ENCODE measurements around the gene NLGN1.

The NLGN1 gene

GRCh38 chr3:173706630-173707029 is 309.1 kb downstream of the NLGN1 start:
- in situ Hi-C loops (cut with HindIII; ENCODE audit: low sequenced_read_pairs) = no loop called here

- in situ Hi-C loops (cut with HindIII; ENCODE audit: low sequenced_read_pairs) = no loop called here
Observed at GRCh38 chr3:173708191-173708590, 310.6 kb downstream of the NLGN1 start.

DNA sequence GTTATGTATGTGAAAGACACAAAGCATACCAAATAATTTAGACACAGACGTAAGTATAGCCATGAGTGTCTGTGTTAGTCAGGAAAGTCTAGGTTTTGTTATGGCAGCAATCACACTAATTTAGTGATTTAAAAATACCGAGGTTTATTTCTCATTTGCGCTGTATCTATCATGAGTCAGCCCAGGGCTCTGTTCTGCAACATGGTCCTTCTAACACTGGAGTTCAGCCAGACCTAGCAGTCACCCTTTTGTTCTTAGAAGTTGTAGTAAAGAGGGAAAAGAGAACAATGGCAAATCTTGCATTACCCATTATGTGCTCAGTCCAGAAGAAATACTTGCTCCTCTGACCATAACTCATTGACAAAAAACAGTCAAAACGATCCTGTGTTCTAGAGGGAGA is 311.5 kb downstream of the NLGN1 start:
- in situ Hi-C loops (cut with HindIII; ENCODE audit: low sequenced_read_pairs) = no loop called here

DNA sequence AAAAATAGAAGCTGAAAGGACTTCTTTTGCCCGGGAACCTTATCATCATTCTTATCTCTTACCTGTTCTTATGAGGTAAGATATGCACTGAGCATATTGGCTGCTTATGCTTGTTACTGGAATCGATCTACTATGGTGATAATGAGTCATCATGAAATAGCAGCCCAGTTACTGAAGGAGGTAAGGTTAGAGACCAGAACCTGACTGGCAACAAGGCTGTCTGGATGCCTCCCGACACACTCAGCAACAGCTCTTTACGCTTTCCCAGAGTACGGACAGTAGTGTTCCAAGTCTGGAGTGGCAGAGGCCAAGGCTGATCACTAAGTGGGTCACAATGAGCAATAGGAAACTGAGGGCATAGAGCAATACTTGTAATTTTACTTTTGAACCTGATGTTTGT is 314.1 kb downstream of the NLGN1 start:
- in situ Hi-C loops (cut with HindIII; ENCODE audit: low sequenced_read_pairs) = no loop called here

DNA sequence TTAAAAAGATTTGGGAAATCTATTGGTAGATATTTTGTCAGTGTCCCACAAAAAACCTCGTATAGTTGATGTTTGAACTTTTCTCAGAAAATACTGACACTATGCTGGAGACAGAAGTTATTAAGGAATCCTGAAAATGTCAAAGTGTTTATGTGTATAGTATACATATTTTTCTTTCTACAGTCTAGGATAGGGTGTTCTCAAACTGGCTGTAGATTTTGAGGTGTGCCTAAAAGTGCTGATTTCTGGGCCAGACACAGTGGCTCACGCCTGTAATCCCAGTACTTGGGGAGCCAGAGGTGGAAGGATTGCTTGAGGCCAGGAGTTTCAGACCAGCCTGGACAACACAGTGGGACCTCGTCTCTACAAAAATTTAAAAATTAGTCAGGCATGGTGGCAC is 322.0 kb downstream of the NLGN1 start:
- in situ Hi-C loops (cut with HindIII; ENCODE audit: low sequenced_read_pairs) = no loop called here

DNA sequence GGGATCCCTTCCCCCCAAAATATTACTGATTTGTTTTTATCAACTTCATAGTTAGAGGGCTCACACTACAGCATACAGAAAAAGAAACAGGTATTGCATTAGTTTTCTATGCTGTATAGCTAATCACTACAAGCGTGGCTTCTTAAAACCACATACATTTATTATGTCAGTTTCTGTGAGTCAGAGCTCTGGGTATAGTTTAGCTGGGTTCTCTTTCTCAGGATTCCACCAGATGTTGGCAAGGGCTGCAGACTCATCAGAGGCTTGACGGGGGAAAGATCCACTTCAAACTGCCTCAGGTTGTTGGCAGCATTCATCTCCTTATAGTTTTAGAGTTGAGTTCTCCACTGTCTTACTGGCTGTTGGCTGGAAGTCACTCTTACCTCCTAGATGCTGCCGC is 328.0 kb downstream of the NLGN1 start:
- in situ Hi-C loops (cut with HindIII; ENCODE audit: low sequenced_read_pairs) = no loop called here

GRCh38 chr3:173730391-173730790 is 332.8 kb downstream of the NLGN1 start:
- in situ Hi-C loops (cut with HindIII; ENCODE audit: low sequenced_read_pairs) = no loop called here

DNA sequence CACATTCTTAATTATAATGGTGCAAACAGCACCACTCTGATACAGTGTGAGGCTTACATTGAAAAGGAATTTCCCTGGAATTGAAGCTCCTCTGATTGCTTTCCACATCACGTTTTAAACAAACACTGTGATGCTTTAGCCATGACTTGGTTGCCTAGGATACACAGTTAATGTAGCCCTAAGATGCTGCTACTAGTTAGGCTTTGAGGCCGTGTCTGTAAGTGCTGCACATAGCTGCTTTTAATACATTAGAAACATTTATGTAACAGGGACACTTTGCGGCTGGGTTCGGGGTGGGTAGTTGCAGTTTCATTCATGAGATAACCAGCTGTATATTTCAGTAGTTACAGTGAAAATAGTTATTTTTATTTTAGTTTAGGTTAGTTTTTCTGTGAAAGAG is 334.7 kb downstream of the NLGN1 start:
- in situ Hi-C loops (cut with HindIII; ENCODE audit: low sequenced_read_pairs) = no loop called here

GRCh38 chr3:173733029-173733652 is 335.6 kb downstream of the NLGN1 start:
- in situ Hi-C loops (cut with HindIII; ENCODE audit: low sequenced_read_pairs) = no loop called here

DNA sequence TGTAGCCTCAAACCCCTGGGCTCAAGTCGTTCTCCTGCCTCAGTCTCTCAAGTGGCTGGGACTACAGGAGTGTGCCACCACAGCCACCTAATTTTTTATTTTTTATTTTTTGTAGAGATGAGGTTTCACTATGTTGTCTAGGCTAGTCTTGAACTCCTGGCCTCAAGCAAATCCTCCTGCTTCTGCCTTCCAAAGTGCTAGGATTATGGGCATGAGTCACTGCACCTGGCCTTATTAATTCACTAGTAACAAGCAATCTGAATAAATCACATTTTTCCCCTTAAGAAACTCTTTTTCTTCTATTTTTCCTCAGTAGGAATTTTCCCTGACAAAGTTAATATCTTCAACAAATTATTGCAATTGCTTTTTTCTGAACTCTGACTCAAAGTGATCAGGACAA is 336.9 kb downstream of the NLGN1 start:
- in situ Hi-C loops (cut with HindIII; ENCODE audit: low sequenced_read_pairs) = no loop called here

DNA sequence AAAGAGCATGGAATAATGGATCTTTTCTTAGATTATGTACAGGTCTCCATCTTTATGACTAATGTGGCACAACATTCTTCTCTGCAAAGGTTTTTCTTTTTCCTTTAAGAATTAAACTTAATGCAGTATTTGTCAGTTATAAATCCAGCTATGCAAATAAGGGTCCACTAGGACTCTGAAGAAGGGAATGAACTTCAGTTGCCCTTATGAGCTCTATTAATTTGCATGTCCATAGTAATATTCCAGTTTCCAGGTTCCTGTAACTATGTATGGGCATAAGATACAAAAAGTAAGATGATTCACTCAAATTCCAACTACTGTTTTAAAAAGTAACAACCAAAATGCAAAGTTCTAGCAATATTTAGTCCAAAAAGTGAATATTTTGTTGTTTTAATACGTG is 337.4 kb downstream of the NLGN1 start:
- in situ Hi-C loops (cut with HindIII; ENCODE audit: low sequenced_read_pairs) = no loop called here

DNA sequence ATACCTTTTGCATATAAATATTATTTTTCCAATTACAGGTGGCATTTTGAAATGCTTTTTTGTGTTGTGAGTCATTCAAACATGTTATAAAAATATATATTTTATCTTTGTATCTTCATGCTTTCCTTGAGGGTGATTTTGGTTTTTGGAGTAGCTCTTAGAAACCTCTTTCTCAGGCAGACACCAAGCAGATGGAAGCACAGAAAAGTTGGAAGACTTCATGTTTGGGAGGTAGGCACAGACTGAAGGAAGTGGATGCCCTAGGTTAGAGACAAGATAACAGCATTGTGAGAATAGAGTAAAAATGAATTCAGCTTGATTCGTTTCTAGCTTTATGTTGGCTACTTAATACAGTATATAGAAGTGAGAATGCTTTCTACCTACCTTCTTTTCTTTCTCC is 338.3 kb downstream of the NLGN1 start:
- in situ Hi-C loops (cut with HindIII; ENCODE audit: low sequenced_read_pairs) = no loop called here

DNA sequence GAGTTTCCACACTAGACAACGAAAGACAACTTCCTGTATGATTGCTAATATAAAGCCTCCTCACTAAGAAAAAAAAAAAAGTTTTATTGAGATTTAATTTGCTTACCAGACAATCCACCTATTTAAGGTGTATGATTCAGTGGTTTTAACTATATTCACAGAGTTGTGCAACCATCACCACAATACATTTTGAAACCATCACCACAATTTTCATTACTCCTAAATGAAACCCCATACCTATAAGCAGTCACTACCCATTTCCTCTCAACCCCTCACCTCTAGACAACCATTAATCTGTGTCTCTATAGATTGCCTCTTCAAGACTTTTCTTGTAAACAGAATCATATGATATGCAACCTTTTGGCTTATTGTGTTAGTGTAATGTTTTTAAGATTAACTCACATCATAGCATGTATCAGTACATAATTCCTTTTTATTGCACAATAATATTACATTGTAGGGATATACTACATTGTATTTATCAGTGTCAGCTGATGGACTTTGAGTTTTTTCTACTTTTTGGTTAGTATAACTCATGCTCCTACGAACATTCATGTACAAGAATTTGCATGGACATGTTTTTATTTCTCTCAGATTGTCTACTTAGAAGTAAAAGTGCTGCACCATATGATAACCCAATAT is 339.7 kb downstream of the NLGN1 start:
- in situ Hi-C loops (cut with HindIII; ENCODE audit: low sequenced_read_pairs) = no loop called here

- in situ Hi-C loops (cut with HindIII; ENCODE audit: low sequenced_read_pairs) = no loop called here
Observed at GRCh38 chr3:173739726-173740125, 342.2 kb downstream of the NLGN1 start.

- in situ Hi-C loops (cut with HindIII; ENCODE audit: low sequenced_read_pairs) = no loop called here
Observed at GRCh38 chr3:173742491-173742890, 344.9 kb downstream of the NLGN1 start.

DNA sequence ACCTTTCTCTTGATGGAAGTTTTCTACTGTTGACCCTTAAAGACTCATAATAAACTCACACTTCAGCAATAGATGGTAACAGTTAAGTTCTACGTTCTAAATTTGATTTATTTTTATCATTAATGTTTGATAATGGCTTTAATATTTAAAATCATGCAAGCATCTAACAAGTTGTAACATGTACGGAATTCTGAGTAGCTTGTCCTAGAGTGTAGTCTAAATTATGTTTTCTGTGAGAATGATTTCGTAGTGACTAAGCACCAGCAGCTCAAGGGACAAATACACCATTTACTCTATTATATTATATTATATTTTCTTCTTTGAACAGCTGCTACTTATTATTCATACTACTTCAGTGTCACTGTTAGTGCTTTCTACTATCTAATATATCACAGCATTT is 345.6 kb downstream of the NLGN1 start:
- in situ Hi-C loops (cut with HindIII; ENCODE audit: low sequenced_read_pairs) = no loop called here

DNA sequence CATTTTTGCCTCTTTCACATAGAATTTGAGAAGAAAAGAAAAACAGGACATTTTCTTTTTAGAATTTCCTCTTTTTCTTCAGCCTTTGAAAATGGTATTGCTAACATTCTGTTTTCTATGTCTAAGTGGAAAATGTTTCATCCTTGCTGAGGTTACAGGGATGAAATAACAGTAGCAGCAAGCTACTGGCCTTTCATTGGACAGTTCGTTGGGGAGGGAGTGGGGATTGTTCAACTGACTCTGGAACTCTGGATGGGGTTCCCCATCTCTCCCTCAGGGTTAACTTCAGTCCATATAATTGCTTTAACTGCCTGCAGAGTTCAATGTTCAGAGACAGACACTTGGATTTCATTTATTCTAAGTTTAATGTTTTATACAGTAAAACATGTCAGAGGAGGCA is 346.0 kb downstream of the NLGN1 start:
- in situ Hi-C loops (cut with HindIII; ENCODE audit: low sequenced_read_pairs) = no loop called here

- in situ Hi-C loops (cut with HindIII; ENCODE audit: low sequenced_read_pairs) = no loop called here
Observed at GRCh38 chr3:173744479-173744878, 346.9 kb downstream of the NLGN1 start.

DNA sequence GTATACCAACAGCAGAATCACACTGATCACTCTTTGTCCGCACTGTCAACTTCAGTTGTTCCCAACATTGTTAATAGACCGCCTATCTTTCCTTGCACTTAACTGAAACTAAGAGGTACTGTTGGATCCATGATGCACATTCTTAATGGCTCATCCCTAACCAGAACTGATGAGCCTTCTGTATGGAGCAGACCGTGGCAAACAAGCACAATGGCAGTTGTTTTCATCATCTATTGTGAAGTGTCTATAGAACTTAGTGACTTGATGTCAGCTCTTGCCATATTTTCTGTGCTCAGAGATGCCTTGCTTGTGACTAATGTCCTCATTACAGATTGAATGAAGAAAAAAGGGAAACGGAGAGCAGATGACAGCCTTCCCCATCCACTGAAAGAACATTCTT is 347.4 kb downstream of the NLGN1 start:
- in situ Hi-C loops (cut with HindIII; ENCODE audit: low sequenced_read_pairs) = no loop called here

DNA sequence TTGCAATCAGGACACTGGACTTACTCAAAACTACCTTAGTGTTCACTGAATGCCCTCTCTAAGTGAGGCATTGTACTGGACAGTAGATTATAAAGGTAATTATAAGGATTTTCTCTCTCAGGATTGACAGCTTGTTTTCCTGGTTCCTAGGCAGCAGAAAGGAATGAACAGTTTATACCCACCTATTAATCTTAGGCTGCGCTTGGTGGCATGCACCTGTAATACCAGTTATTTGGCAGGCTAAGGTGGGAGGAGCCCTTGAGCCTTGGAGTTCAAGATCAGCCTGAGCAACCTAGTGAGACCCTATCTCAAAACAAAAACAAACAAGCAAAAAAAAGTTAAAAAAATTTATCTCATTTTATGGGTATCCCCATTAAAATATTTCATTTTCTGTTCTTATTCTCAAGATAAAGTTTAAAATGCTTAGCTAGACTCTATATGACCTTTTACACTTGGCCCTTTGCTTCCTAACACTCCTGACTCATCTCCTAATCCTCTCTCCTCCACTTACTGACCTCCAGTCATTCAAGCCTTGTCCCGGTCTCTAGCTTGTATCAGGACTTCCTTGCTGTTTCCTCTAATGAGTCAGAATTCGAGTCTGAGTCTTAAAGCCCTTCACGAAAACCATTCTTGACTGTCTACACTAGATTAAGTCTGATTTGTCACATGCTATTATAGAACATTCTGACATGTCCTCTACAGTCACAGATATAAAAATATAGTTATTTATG is 348.6 kb downstream of the NLGN1 start:
- in situ Hi-C loops (cut with HindIII; ENCODE audit: low sequenced_read_pairs) = no loop called here

DNA sequence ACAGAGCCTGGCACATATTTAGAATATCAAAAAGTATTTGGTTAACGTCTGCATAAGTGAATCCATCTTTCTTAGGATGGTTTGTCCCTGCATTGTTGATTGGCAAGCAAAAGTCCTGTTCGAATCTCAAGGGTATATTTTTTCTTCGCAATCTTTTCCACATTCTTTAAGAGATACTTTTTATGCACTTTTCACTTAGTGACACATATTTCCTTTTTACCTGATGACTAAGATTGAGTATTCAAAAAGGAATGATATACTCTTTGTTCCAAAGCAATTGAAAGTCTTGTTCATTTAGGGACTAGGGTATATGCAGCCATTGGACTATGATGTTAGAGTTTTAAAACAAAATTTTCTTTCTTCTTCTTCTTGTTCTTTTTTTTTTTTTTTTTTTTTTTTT is 349.9 kb downstream of the NLGN1 start:
- in situ Hi-C loops (cut with HindIII; ENCODE audit: low sequenced_read_pairs) = no loop called here

GRCh38 chr3:173748105-173748504 is 350.6 kb downstream of the NLGN1 start:
- in situ Hi-C loops (cut with HindIII; ENCODE audit: low sequenced_read_pairs) = no loop called here

All from DLD1 (cell line).